C4-2B (cell line): ENCODE data around the gene SMIM13.

Experiments used
- CTCF ChIP-seq: fragments of 450-650 bp; conservative IDR thresholded peaks from 2 replicates; pipeline ENCODE4 v1.5.1; 2017; ENCODE audit warnings: mild to moderate bottlenecking
- ZFX ChIP-seq: fragments of 450-650 bp; IDR thresholded peaks from 2 replicates; pipeline ENCODE4 v1.6.1; 2017

DNA sequence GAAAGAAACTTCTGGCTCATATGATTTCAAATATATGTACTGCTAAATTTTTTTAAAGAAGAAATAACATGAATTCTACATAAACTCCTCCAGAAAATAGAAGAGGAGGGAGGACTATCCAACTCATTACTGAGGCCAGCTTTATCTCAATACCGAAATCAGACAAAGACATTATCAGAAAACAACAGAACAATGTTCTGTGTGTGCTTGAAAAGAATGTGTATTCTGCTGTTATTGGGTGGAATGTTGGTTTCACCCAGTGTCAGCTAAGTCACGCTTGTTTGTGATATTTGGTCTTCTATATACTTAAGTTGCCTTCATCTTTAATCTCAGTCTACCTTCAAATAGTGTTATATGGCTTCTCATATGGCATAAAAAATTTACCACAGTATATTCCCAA is 30.9 kb upstream of the SMIM13 start:
- TF ChIP-seq CTCF: no peak
- TF ChIP-seq ZFX: no peak
